Choroid plexus epithelial cell (primary cell): ENCODE measurements around the gene PRKN.

ENCODE experiments used
- DNase-seq: peaks from one replicate; pipeline ENCODE4 v3.0.0-alpha.2; 2010; ENCODE audit warnings: low read depth
- H3K4me3 ChIP-seq: 2 replicates; pipeline ENCODE4 v1.5.1; 2011; ENCODE audit warnings: low read depth, mild to moderate bottlenecking, control low read depth, low read length, moderate library complexity
- TF ChIP-seq, protein P1 (sequence below): conservative IDR thresholded peaks from 2 replicates; pipeline ENCODE4 v1.5.1; 2011; ENCODE audit warnings: low read depth, mild to moderate bottlenecking, control low read depth, inconsistent platforms, low read length, moderate library complexity

Gene PRKN

GRCh38 chr6:162471842-162472241 is 255.7 kb downstream of the PRKN start:
- DNase-seq = no peak
- TF ChIP-seq, protein P1, sequence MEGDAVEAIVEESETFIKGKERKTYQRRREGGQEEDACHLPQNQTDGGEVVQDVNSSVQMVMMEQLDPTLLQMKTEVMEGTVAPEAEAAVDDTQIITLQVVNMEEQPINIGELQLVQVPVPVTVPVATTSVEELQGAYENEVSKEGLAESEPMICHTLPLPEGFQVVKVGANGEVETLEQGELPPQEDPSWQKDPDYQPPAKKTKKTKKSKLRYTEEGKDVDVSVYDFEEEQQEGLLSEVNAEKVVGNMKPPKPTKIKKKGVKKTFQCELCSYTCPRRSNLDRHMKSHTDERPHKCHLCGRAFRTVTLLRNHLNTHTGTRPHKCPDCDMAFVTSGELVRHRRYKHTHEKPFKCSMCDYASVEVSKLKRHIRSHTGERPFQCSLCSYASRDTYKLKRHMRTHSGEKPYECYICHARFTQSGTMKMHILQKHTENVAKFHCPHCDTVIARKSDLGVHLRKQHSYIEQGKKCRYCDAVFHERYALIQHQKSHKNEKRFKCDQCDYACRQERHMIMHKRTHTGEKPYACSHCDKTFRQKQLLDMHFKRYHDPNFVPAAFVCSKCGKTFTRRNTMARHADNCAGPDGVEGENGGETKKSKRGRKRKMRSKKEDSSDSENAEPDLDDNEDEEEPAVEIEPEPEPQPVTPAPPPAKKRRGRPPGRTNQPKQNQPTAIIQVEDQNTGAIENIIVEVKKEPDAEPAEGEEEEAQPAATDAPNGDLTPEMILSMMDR = no peak
- no peak overlapping the region for H3K4me3 ChIP-seq

GRCh38 chr6:162468326-162468725 is 259.2 kb downstream of the PRKN start:
- TF ChIP-seq, protein P1 = no peak
- peak; percentile 44 for DNase-seq
- H3K4me3 ChIP-seq = no peak overlapping the region

DNA sequence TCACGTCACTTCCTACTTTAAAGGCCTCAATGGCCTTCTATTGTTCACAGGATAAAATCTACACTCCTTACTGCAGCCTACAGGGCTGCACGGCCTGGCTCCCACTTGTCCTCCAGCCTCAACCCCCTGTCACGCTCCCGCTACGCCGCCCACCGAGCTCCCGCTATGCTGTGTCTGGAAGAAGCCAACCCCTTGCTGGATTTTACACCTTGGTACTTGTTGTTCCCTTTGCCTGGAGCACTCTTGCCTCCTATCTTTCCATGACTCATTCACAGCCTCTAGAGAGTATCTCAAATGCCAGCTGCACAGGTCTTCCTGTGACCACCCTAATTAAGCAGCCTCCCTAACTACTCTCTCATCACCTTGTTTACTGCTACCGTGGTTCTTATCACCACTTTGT is 259.9 kb downstream of the PRKN start:
- TF ChIP-seq, protein P1 = no peak
- no peak for DNase-seq
- H3K4me3 ChIP-seq = no peak overlapping the region

- TF ChIP-seq, protein P1 = no peak
- no peak overlapping the region for H3K4me3 ChIP-seq
- no peak for DNase-seq
These were observed 264.0 kb downstream of the PRKN start for GRCh38 chr6:162463576-162463975.

- H3K4me3 ChIP-seq = no peak overlapping the region
- TF ChIP-seq, protein P1 = no peak
- no peak for DNase-seq
These were observed 267.6 kb downstream of the PRKN start for GRCh38 chr6:162459985-162460384.

DNA sequence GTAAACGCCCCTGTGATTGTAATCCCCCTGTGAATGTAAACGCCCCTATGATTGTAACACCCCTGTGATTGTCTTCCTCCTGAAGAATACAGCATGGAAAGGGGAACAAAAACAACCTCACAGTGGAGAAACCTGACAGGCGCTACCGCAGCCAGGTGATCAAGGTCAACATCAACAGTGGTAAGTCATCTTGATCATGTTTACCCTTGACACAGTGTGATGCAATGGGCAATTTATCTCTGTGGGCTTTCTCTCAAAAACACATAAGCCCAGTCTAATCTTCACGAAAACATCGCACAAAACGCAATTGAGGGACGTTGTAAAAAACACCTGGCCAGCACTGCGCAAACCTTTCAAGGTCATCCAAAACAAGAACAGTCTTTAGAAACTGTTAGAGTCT is 277.2 kb downstream of the PRKN start:
- TF ChIP-seq, protein P1 = no peak
- no peak overlapping the region for H3K4me3 ChIP-seq
- DNase-seq = no peak

DNA sequence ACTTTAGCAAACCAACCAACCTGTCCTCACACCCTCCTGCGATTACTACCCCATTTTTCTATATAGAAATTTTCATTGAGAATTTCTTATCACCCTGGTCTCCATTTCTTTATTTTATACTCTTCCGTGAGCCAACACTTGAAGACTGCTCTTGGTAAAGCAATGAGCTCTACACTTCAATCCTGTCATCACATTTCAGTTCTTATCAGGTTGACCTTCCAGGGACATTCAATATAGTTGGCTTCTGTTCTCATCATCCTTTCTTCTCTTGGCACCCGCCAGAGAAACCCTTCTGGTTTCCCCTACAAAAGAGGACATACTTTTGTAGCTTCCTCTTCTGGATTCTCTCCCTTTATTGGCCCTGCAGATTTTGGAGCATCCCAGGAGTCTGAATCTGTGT is 279.3 kb downstream of the PRKN start:
- H3K4me3 ChIP-seq = no peak overlapping the region
- TF ChIP-seq, protein P1 = no peak
- DNase-seq = no peak
